ENCODE data around the gene GMPPA. TPM values are rescaled to one million over a fixed set of nuclear protein-coding genes. Genes with fewer than 3 reads are reported as not detected.

Gene GMPPA
- polyA plus RNA-seq, 6 donors from 2014 or later, result 18.2 to 38.8 (median 22.9) TPM

- Mint-ChIP-seq H3K27me3 (peaks cover 4 to 39% (median 22%) of the 10 kb centered on the region in 3 donors), H3K27ac (no peak overlapping the region), H3K4me3 (no peak overlapping the region), H3K4me1 (no peaks in the 10 kb centered on the region), H3K36me3 (no peaks in the 10 kb centered on the region), H3K9me3 (no peaks in the 10 kb centered on the region)
- ATAC-seq (ENCODE audit: low read depth in 2 of 2), result no peak
- no peak for DNase-seq
Observed at GRCh38 chr2:219461669-219462068, 37.0 kb upstream of the GMPPA start.

- DNase-seq (no peak), ATAC-seq (ENCODE audit: low read depth in 2 of 2) (no peak)
- Mint-ChIP-seq H3K36me3 (no peaks in the 10 kb centered on the region), H3K4me1 (no peaks in the 10 kb centered on the region), H3K9me3 (no peaks in the 10 kb centered on the region), H3K27ac (no peak overlapping the region), H3K27me3 (peaks cover 4 to 45% (median 22%) of the 10 kb centered on the region in 3 donors), H3K4me3 (no peak overlapping the region)
Observed at GRCh38 chr2:219462349-219462748, 36.3 kb upstream of the GMPPA start.

GRCh38 chr2:219464286-219465032, 34.2 kb upstream of the GMPPA start:
- no peak for DNase-seq
- peaks cover under 1 to 29% (median 13%) of the 10 kb centered on the region in 3 donors for H3K27me3 Mint-ChIP-seq
- H3K27ac Mint-ChIP-seq, result no peak overlapping the region
- H3K9me3 Mint-ChIP-seq, result no peaks in the 10 kb centered on the region
- H3K4me3 Mint-ChIP-seq, result no peak overlapping the region
- H3K36me3 Mint-ChIP-seq, result no peaks in the 10 kb centered on the region
- no peak for ATAC-seq (ENCODE audit: low read depth in 2 of 2)
- no peaks in the 10 kb centered on the region for H3K4me1 Mint-ChIP-seq

- H3K36me3 Mint-ChIP-seq, result no peaks in the 10 kb centered on the region
- no peaks in the 10 kb centered on the region for H3K4me1 Mint-ChIP-seq
- no peaks in the 10 kb centered on the region for H3K9me3 Mint-ChIP-seq
- no peak for ATAC-seq (ENCODE audit: low read depth in 2 of 2)
- H3K27me3 Mint-ChIP-seq, result peaks cover 4 to 44% (median 24%) of the 10 kb centered on the region in 3 donors
- DNase-seq, result no peak
- no peak overlapping the region for H3K27ac Mint-ChIP-seq
- H3K4me3 Mint-ChIP-seq, result no peak overlapping the region
Observed at GRCh38 chr2:219465659-219466561, 32.8 kb upstream of the GMPPA start.

GRCh38 chr2:219466816-219467735, 31.6 kb upstream of the GMPPA start:
- H3K4me1 Mint-ChIP-seq, result no peaks in the 10 kb centered on the region
- peak overlapping the region in 1 of 6 donors; percentile 74 for H3K27ac Mint-ChIP-seq
- H3K36me3 Mint-ChIP-seq, result no peaks in the 10 kb centered on the region
- H3K27me3 Mint-ChIP-seq, result peaks cover 4 to 51% (median 24%) of the 10 kb centered on the region in 3 donors
- ATAC-seq (ENCODE audit: low read depth in 2 of 2) (no peak), DNase-seq (no peak)
- no peaks in the 10 kb centered on the region for H3K9me3 Mint-ChIP-seq
- no peak overlapping the region for H3K4me3 Mint-ChIP-seq

GRCh38 chr2:219467736-219468075, 31.0 kb upstream of the GMPPA start:
- Mint-ChIP-seq H3K27me3 (peaks cover 4 to 48% (median 20%) of the 10 kb centered on the region in 3 donors), H3K4me1 (no peaks in the 10 kb centered on the region), H3K4me3 (no peak overlapping the region), H3K36me3 (no peaks in the 10 kb centered on the region), H3K9me3 (no peaks in the 10 kb centered on the region), H3K27ac (no peak overlapping the region)
- ATAC-seq (ENCODE audit: low read depth in 2 of 2) (no peak), DNase-seq (no peak)

GRCh38 chr2:219468410-219469185, 30.1 kb upstream of the GMPPA start:
- Mint-ChIP-seq H3K9me3 (no peaks in the 10 kb centered on the region), H3K4me3 (no peak overlapping the region)
- no peak for DNase-seq

GRCh38 chr2:219469186-219469724, 29.4 kb upstream of the GMPPA start:
- H3K9me3 Mint-ChIP-seq, result no peaks in the 10 kb centered on the region
- H3K36me3 Mint-ChIP-seq, result no peaks in the 10 kb centered on the region
- no peaks in the 10 kb centered on the region for H3K4me1 Mint-ChIP-seq
- no peak overlapping the region for H3K27ac Mint-ChIP-seq
- ATAC-seq (ENCODE audit: low read depth in 2 of 2), result no peak
- H3K4me3 Mint-ChIP-seq, result no peak overlapping the region
- H3K27me3 Mint-ChIP-seq, result peaks cover 8 to 59% (median 31%) of the 10 kb centered on the region in 3 donors
- DNase-seq, result no peak

More at GRCh38 chr2:219468410-219469185, 30.1 kb upstream of the GMPPA start:
- no peak for ATAC-seq (ENCODE audit: low read depth in 2 of 2)
- Mint-ChIP-seq H3K27me3 (peaks cover 4 to 54% (median 26%) of the 10 kb centered on the region in 3 donors), H3K36me3 (no peaks in the 10 kb centered on the region), H3K27ac (no peak overlapping the region), H3K4me1 (no peaks in the 10 kb centered on the region)

- Mint-ChIP-seq H3K27ac (no peak overlapping the region), H3K4me3 (no peak overlapping the region), H3K27me3 (peaks cover 13 to 60% (median 37%) of the 10 kb centered on the region in 3 donors), H3K9me3 (no peaks in the 10 kb centered on the region), H3K4me1 (no peaks in the 10 kb centered on the region), H3K36me3 (no peaks in the 10 kb centered on the region)
- DNase-seq (no peak), ATAC-seq (ENCODE audit: low read depth in 2 of 2) (no peak)
Observed at GRCh38 chr2:219470429-219470828, 28.3 kb upstream of the GMPPA start.

GRCh38 chr2:219471476-219472371, 27.0 kb upstream of the GMPPA start:
- ATAC-seq (ENCODE audit: low read depth in 2 of 2), result no peak
- no peak overlapping the region for H3K4me3 Mint-ChIP-seq

GRCh38 chr2:219472629-219473187, 26.0 kb upstream of the GMPPA start:
- no peak for DNase-seq

More at GRCh38 chr2:219471476-219472371, 27.0 kb upstream of the GMPPA start:
- Mint-ChIP-seq H3K36me3 (no peaks in the 10 kb centered on the region), H3K27ac (no peak overlapping the region), H3K4me1 (peaks cover 0 to 6% (median 5%) of the 10 kb centered on the region in 3 donors), H3K9me3 (no peaks in the 10 kb centered on the region), H3K27me3 (peaks cover 15 to 68% (median 50%) of the 10 kb centered on the region in 3 donors)
- no peak for DNase-seq

More at GRCh38 chr2:219472629-219473187, 26.0 kb upstream of the GMPPA start:
- no peak for ATAC-seq (ENCODE audit: low read depth in 2 of 2)
- Mint-ChIP-seq H3K27ac (no peak overlapping the region), H3K27me3 (peaks cover 15 to 73% (median 60%) of the 10 kb centered on the region in 3 donors), H3K4me1 (peaks cover 0 to 6% (median 5%) of the 10 kb centered on the region in 3 donors), H3K4me3 (no peak overlapping the region), H3K36me3 (no peaks in the 10 kb centered on the region), H3K9me3 (no peaks in the 10 kb centered on the region)

Measured in naive B cell (primary cell).